Right atrium auricular region (tissue), 2 donors: ENCODE measurements around the gene TENM3. TPM values are rescaled to one million over a fixed set of nuclear protein-coding genes. Genes with fewer than 3 reads are reported as not detected.

ENCODE experiments used
- DNase-seq: peaks from one replicate; pipeline ENCODE4 v3.0.0-alpha.2; 2019; ENCODE audit warnings: low spot score
- H3K27ac ChIP-seq, 2 donors: fragments of 200-600 bp; sonication (generic); 1 replicate in 1 of 2; 2 replicates in 1 of 2; pipeline ENCODE4 v1.5.1; 2016 to 2019
- H3K27me3 ChIP-seq, 2 donors: fragments of 200-600 bp; sonication (generic); one replicate each; pipeline versions ENCODE4 v1.5.1 to v1.6.0; 2017 to 2019
- H3K36me3 ChIP-seq: fragments of 200-600 bp; sonication (generic); one replicate; pipeline ENCODE4 v1.5.1; 2016
- H3K4me1 ChIP-seq, 2 donors: fragments of 200-600 bp; sonication (generic); one replicate each; pipeline versions ENCODE4 v1.5.1 to v1.6.0; 2017 to 2019
- H3K4me3 ChIP-seq, 2 donors: fragments of 200-600 bp; sonication (generic); 1 replicate in 1 of 2; 2 replicates in 1 of 2; pipeline ENCODE4 v1.5.1; 2017 to 2019; ENCODE audit warnings: mild to moderate bottlenecking in 1 of 2, moderate library complexity in 1 of 2
- H3K9me3 ChIP-seq, 2 donors: fragments of 200-600 bp; sonication (generic); one replicate each; pipeline ENCODE4 v1.5.1; 2019
- total RNA-seq, 2 donors: library from RNA; depleted of rRNA; stranded (reverse); fragments of >200 nt; gene quantifications; one replicate each; pipeline ENCODE4 v1.1.0, GENCODE V29; 2016
- TF ChIP-seq, protein P1 (sequence below), 2 donors: fragments of 200-600 bp; sonication (generic); IDR thresholded peaks; one replicate each; pipeline ENCODE4 v1.5.1; 2019; ENCODE audit warnings: antibody characterized with exemption in 2 of 2

Gene TENM3
- total RNA-seq, 2 donors from 2014 or later = 10.7 to 15.9 TPM

DNA sequence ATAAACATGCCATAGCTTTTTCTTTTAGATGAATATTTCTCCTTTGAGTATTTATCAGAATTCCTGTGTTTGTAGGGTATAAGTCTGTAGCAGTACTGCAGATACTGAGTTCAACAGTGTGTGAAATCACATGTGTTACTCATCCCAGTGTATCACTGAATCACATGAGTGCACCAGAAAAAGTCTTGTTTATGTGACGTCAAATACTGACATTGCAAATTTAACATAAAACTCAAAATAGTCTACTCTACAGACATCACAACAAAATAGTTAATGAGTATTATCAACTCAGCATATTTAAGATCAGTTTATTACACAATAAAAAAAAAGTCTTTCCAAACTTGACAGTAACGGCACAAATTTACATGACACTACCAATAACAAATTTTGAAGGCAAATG lies 452.6 kb downstream of the TENM3 start:
- no peak overlapping the region for H3K27ac ChIP-seq

DNA sequence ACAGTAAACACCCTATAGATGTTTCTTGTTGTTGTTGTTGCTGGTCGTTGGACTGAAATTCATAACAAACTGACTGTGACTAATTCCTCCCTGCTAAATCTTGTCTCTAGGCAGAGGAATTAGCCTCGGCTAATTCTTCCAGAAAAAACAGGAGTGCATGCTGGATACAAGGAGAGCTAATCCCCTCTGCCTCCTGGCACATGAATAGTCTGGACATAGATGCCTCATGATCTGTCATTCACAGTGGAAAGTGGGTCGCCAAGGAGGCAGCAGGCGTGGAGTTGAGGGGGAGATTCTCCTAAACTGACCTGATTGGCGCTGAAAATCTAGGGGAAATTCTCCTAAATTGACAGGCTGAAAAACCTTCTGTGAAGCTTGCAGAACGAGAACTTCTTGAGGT lies 453.9 kb downstream of the TENM3 start:
- Histone ChIP-seq H3K4me3 (no peak overlapping the region), H3K36me3 (no peaks in the 10 kb centered on the region), H3K27me3 (no peaks in the 10 kb centered on the region), H3K9me3 (no peaks in the 10 kb centered on the region), H3K4me1 (no peaks in the 10 kb centered on the region), H3K27ac (no peak overlapping the region)
- TF ChIP-seq, protein P1, sequence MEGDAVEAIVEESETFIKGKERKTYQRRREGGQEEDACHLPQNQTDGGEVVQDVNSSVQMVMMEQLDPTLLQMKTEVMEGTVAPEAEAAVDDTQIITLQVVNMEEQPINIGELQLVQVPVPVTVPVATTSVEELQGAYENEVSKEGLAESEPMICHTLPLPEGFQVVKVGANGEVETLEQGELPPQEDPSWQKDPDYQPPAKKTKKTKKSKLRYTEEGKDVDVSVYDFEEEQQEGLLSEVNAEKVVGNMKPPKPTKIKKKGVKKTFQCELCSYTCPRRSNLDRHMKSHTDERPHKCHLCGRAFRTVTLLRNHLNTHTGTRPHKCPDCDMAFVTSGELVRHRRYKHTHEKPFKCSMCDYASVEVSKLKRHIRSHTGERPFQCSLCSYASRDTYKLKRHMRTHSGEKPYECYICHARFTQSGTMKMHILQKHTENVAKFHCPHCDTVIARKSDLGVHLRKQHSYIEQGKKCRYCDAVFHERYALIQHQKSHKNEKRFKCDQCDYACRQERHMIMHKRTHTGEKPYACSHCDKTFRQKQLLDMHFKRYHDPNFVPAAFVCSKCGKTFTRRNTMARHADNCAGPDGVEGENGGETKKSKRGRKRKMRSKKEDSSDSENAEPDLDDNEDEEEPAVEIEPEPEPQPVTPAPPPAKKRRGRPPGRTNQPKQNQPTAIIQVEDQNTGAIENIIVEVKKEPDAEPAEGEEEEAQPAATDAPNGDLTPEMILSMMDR (IDR thresholded peaks at IDR 0.05) = no peak
- no peak for DNase-seq

More for the DNA sequence above, 452.6 kb downstream of the TENM3 start:
- Histone ChIP-seq H3K4me1 (no peaks in the 10 kb centered on the region), H3K36me3 (no peaks in the 10 kb centered on the region), H3K27me3 (no peaks in the 10 kb centered on the region), H3K4me3 (no peak overlapping the region), H3K9me3 (no peaks in the 10 kb centered on the region)
- no peak for DNase-seq
- TF ChIP-seq, protein P1 (IDR thresholded peaks at IDR 0.05) = no peak

DNA sequence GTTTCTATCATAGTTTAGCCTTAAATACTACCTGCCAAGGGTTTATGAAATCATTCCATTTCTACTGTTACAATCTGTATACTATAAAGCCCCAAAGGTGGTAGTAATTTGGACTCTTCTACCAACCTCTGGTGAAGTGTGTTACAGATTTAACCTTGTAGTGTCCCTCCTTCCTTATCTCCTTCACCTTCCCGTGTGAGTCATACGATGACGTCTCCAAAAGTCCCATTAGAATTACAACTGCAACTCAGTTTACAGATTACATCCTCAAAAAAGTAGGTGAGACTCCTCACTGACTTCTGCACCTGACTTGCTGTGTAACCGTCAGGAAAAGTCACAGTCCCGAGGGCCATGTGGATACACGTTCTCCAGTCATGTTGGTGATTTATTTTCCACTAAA lies 455.0 kb downstream of the TENM3 start:
- Histone ChIP-seq H3K4me1 (no peaks in the 10 kb centered on the region), H3K27ac (no peak overlapping the region), H3K27me3 (no peaks in the 10 kb centered on the region), H3K36me3 (no peaks in the 10 kb centered on the region), H3K9me3 (no peaks in the 10 kb centered on the region), H3K4me3 (no peak overlapping the region)
- no peak for DNase-seq
- TF ChIP-seq, protein P1 (IDR thresholded peaks at IDR 0.05) = no peak

DNA sequence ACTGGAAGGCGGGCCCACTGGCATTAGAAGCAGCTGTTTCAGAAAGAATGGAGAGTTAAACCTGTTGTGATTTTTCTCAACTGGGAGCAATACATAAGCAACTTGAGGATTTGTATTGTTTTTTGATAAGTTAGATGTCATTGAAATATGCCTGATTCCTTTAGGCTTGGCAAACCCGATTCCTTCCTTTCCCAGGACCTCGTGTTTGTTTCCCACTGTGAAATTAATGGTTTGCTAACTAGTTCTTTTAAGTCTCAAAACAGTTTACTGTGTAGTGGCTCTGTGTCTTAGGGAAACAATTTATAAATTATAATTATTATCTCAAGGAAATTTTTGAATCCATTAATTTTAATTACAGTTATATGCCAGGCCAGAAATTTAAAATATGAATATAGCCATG lies 456.0 kb downstream of the TENM3 start:
- TF ChIP-seq, protein P1 (IDR thresholded peaks at IDR 0.05) = no peak
- no peak for DNase-seq
- H3K4me3 ChIP-seq = no peak overlapping the region
- H3K27me3 ChIP-seq = no peaks in the 10 kb centered on the region
- H3K27ac ChIP-seq = no peak overlapping the region
- no peaks in the 10 kb centered on the region for H3K36me3 ChIP-seq
- no peaks in the 10 kb centered on the region for H3K9me3 ChIP-seq
- H3K4me1 ChIP-seq = no peaks in the 10 kb centered on the region

DNA sequence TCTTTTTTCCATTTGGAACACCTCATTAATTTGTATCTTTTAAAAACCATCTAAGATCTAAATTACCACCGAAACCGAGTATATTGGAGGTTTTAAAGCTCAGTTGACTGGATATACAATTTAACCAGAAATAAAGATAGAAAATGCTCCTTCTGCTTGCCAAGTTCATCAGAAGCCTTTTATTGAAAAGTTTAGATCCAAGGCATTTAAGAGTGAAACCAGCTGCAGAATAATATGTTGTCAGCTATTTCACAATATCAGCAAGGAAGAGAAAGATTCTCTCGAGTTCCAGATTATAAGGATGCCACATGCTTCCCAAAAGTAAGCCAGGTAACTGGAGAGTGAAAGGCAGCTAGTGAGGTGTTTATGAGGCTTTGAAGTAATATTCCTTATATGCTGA lies 456.6 kb downstream of the TENM3 start:
- H3K36me3 ChIP-seq = no peaks in the 10 kb centered on the region

More for the DNA sequence above, 456.6 kb downstream of the TENM3 start:
- no peaks in the 10 kb centered on the region for H3K27me3 ChIP-seq
- H3K9me3 ChIP-seq = no peaks in the 10 kb centered on the region
- H3K4me1 ChIP-seq = no peaks in the 10 kb centered on the region
- no peak overlapping the region for H3K4me3 ChIP-seq
- TF ChIP-seq, protein P1 (IDR thresholded peaks at IDR 0.05) = no peak
- H3K27ac ChIP-seq = no peak overlapping the region
- no peak for DNase-seq
